ENCODE results near the gene FERMT3. TPM values are rescaled to one million over a fixed set of nuclear protein-coding genes. Genes with fewer than 3 reads are reported as not detected.
A peak's percentile ranks its signal among the peaks of the same experiment; 100 is the strongest.

Gene FERMT3
- total RNA-seq, 1 donor from 2014 or later, result 2.8 TPM

DNA sequence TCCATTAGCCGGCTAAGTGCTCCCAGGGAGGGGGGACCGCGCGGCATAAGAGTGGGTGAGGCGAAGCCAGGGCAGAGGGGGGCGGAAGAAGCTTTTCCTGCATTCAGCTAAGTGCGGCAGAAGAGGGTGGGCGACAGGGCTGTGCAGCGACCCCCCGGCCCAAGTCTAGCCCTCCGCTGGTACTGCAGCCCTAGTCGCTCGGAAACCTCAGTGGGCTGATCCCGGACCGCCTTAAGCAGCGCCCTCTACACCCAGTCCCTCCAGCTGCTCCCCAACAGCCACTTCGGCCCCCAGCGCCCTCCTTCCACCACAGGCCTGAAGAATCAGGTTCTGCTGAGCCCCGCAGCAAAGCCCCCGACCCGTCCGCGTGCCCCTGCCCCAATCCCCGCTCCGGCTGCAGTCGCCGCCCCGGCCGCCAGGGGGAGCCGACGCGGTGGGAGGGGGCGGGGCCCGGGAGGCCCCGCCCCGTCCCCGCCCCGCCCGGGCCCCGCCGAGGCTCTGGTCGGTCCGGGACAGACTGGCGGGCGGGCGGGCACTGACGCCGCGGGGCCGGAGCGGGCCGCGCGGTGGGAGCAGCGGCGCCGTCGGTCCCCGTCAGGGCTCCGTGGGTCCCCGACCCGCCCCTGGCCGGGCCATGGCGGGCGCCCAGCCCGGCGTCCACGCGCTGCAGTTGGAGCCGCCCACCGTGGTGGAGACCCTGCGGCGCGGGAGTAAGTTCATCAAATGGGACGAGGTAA lies 44.7 kb downstream of the FERMT3 start, which contains the start of gene PLCB3:
Gene PLCB3 (plus strand): TSS at position 515 of the 737 bp plus-strand sequence. CDS start 120 bp downstream, at position 635.
- Mint-ChIP-seq H3K9me3 (no peaks in the 10 kb centered on the region), H3K4me3 (peak within 1 kb of the TSS; percentile 90), H3K4me1 (peaks cover 28% of the 10 kb centered on the region), H3K27ac (ENCODE audit: unreplicated experiment) (no peak within 1 kb of the TSS), H3K27me3 (ENCODE audit: low read depth) (peaks cover 3% of the 10 kb centered on the region), H3K36me3 (ENCODE audit: low read depth) (no peaks in the 10 kb centered on the region)
- TF ChIP-seq, protein P1, sequence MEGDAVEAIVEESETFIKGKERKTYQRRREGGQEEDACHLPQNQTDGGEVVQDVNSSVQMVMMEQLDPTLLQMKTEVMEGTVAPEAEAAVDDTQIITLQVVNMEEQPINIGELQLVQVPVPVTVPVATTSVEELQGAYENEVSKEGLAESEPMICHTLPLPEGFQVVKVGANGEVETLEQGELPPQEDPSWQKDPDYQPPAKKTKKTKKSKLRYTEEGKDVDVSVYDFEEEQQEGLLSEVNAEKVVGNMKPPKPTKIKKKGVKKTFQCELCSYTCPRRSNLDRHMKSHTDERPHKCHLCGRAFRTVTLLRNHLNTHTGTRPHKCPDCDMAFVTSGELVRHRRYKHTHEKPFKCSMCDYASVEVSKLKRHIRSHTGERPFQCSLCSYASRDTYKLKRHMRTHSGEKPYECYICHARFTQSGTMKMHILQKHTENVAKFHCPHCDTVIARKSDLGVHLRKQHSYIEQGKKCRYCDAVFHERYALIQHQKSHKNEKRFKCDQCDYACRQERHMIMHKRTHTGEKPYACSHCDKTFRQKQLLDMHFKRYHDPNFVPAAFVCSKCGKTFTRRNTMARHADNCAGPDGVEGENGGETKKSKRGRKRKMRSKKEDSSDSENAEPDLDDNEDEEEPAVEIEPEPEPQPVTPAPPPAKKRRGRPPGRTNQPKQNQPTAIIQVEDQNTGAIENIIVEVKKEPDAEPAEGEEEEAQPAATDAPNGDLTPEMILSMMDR (conservative IDR thresholded peaks at IDR 0.05), result peak; percentile 87
- peak; percentile 72 for DNase-seq (ENCODE audit: low read depth, low spot score)

DNA sequence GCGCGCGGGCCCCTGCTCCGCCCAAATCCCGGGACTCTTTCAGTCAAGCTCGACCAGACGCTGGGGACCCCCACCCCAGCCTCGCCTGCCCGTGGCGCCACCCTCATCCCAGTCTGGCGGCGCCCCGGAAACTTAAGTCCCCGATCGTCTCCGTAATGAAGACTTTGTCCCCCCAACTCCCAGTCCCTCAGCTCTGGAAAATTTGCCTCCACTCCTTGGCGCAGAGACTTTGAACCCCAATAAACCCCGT lies 45.2 kb downstream of the FERMT3 start:
- DNase-seq (ENCODE audit: low read depth, low spot score), result no peak
- Mint-ChIP-seq H3K4me1 (peaks cover 28% of the 10 kb centered on the region), H3K36me3 (ENCODE audit: low read depth) (no peaks in the 10 kb centered on the region), H3K27ac (ENCODE audit: unreplicated experiment) (no peak overlapping the region), H3K27me3 (ENCODE audit: low read depth) (peaks cover 3% of the 10 kb centered on the region), H3K4me3 (peak overlapping the region; percentile 90), H3K9me3 (no peaks in the 10 kb centered on the region)
- TF ChIP-seq, protein P1 (conservative IDR thresholded peaks at IDR 0.05), result no peak

DNA sequence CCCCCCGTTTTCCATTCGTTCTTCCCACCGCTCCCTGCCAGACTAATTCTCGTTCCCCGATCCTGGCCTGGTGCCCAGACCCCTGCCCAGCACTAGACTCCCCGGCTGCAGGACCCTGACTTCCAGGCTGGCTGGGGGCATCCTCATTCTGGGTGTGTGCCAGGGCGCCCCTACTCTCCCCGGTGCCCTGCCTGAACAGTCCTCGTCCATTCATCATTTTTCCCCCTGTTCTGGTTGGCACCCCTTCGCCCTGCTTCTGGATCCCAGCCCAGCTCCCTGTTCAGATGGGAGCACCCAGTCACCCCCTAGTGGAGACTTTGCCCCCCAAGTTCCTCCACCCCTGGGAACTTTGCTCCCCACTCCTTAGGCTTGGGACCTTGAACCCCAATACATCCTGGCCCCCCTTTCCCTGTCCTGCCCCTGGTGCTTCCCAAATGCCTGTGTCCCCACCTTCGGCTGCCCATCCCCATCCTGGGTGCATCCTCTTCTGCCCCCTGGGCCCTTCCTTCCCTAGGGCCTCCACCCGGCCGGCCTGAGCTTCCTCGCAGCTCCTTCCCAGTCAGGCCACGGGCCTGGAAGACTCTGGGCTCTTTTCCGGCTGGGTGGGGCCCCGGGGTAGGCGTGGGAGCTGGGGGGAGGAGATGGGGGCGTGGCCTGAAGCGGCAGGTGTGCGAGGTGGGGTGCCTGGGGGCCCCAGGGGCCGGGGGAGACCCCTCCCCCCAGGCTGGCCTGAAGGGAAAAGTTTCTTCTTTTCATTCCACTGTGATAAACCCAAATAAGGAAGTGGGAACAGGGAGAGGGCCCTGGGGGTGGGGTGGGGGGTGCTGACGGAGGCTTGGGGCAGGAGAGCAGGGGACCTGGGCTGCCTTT lies 45.7 kb downstream of the FERMT3 start:
- TF ChIP-seq, protein P1 (conservative IDR thresholded peaks at IDR 0.05), result peak; percentile 25
- Mint-ChIP-seq H3K4me1 (peaks cover 28% of the 10 kb centered on the region), H3K27me3 (ENCODE audit: low read depth) (no peaks in the 10 kb centered on the region), H3K4me3 (peak overlapping the region; percentile 90), H3K9me3 (no peaks in the 10 kb centered on the region), H3K36me3 (ENCODE audit: low read depth) (no peaks in the 10 kb centered on the region), H3K27ac (ENCODE audit: unreplicated experiment) (no peak overlapping the region)
- DNase-seq (ENCODE audit: low read depth, low spot score), result no peak

DNA sequence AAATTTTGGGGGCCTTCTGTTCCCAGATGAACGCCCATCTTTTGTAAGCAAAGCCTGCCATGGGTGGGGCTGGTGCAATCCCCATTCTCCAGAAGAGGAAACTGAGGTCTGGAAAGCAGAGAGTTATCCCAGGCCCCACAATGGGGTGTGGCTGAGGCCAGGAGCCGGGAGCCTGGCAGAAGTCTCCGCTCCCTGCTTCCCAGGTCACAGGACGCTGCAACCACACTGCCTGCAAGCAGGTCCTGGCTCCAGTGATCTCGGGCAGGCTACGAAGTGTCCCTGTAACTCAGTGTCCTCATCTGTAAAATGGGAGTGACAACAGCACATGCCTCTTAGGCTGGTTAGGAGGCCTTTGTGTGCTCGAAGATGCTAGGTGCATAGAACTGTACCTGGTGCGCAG lies 46.5 kb downstream of the FERMT3 start:
- Mint-ChIP-seq H3K9me3 (no peaks in the 10 kb centered on the region), H3K27ac (ENCODE audit: unreplicated experiment) (no peak overlapping the region), H3K4me1 (peaks cover 23% of the 10 kb centered on the region), H3K4me3 (peak overlapping the region; percentile 83), H3K27me3 (ENCODE audit: low read depth) (no peaks in the 10 kb centered on the region), H3K36me3 (ENCODE audit: low read depth) (peaks cover 2% of the 10 kb centered on the region)
- TF ChIP-seq, protein P1 (conservative IDR thresholded peaks at IDR 0.05), result no peak
- no peak for DNase-seq (ENCODE audit: low read depth, low spot score)

DNA sequence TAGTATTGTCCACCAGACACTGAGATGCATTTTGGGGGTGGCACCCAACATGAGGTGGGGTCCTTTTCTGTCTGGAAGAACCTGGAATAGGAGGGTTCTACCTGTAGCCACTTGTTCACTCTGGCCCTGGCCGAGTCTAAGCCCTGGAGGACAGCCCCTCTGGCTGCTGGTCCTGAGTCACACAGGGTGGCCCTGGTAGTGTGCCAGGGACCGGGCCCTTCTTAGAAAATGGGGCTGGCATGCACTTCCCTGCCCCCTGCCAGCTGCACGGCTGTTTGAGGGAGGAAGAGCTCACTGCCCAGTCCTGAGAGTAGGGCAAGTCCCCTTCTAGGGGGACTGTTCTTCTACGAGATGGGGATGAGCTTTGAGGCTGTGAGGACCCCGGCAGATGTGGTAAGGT lies 47.0 kb downstream of the FERMT3 start:
- H3K27me3 Mint-ChIP-seq (ENCODE audit: low read depth), result no peaks in the 10 kb centered on the region
- H3K9me3 Mint-ChIP-seq, result no peaks in the 10 kb centered on the region
- H3K36me3 Mint-ChIP-seq (ENCODE audit: low read depth), result peaks cover 2% of the 10 kb centered on the region
- H3K4me3 Mint-ChIP-seq, result peak overlapping the region; percentile 83
- TF ChIP-seq, protein P1 (conservative IDR thresholded peaks at IDR 0.05), result no peak
- no peak for DNase-seq (ENCODE audit: low read depth, low spot score)
- no peak overlapping the region for H3K27ac Mint-ChIP-seq (ENCODE audit: unreplicated experiment)
- H3K4me1 Mint-ChIP-seq, result peaks cover 21% of the 10 kb centered on the region
